ENCODE data around the gene THAP4. TPM values are rescaled to one million over a fixed set of nuclear protein-coding genes. Genes with fewer than 3 reads are reported as not detected.

THAP4 gene
- total RNA-seq, 2 experiments from 2014 or later = 27.5 to 31.4 TPM

DNA sequence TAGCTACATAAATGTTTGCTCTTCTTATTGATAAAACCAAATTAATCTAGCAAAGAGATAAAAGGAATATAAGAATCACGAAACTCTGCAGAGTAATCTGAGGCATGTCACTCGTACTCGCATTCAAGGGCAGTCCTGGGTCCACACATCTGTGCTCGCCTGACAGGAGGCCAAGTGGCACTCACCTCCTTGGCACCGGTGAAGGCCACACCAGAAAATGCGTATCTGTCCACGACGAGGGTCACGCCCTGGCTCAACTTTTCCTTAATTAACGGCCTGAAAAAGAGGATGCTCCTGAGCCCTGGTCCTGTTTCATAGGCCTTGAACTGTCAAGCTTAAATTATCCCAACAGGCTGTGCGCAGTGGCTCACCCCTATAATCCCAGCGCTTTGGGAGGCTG lies 43.1 kb upstream of the THAP4 start:
- CTCF ChIA-PET = no interaction called here
- no peaks in the 10 kb centered on the region for H3K9me3 Mint-ChIP-seq
- no peak for DNase-seq
- no peak overlapping the region for H3K4me3 Mint-ChIP-seq
- no peaks in the 10 kb centered on the region for H3K27me3 ChIP-seq (ENCODE audit: control insufficient read depth in 1 of 2, insufficient read depth in 2 of 2, low read length in 2 of 2)
- no peak overlapping the region for H3K27ac ChIP-seq (ENCODE audit: low read depth in 1 of 2, low read length in 2 of 2)
- ATAC-seq (ENCODE audit: poor library complexity) = no peak
- no peaks in the 10 kb centered on the region for H3K9me3 ChIP-seq (ENCODE audit: control insufficient read depth in 1 of 2, insufficient read depth in 1 of 2, low read length in 2 of 2)
- H3K27ac Mint-ChIP-seq = no peak overlapping the region
- intact Hi-C loops (cut with DNase I, micrococcal nuclease) = loop anchor here in 1 of 2 experiments (10.0 kb wide), 1 partner anchor 45 kb away; the partner anchor contains the start of genes ATG4B and THAP4
- TF ChIP-seq, protein P1, sequence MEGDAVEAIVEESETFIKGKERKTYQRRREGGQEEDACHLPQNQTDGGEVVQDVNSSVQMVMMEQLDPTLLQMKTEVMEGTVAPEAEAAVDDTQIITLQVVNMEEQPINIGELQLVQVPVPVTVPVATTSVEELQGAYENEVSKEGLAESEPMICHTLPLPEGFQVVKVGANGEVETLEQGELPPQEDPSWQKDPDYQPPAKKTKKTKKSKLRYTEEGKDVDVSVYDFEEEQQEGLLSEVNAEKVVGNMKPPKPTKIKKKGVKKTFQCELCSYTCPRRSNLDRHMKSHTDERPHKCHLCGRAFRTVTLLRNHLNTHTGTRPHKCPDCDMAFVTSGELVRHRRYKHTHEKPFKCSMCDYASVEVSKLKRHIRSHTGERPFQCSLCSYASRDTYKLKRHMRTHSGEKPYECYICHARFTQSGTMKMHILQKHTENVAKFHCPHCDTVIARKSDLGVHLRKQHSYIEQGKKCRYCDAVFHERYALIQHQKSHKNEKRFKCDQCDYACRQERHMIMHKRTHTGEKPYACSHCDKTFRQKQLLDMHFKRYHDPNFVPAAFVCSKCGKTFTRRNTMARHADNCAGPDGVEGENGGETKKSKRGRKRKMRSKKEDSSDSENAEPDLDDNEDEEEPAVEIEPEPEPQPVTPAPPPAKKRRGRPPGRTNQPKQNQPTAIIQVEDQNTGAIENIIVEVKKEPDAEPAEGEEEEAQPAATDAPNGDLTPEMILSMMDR (IDR thresholded peaks at IDR 0.05) = no peak
- H3K4me1 Mint-ChIP-seq (ENCODE audit: low read depth) = no peaks in the 10 kb centered on the region
- H3K36me3 Mint-ChIP-seq (ENCODE audit: low read depth) = peaks cover 60% of the 10 kb centered on the region
- no peaks in the 10 kb centered on the region for H3K27me3 Mint-ChIP-seq
- H3K4me3 ChIP-seq (ENCODE audit: low read length) = no peak overlapping the region
- no peaks in the 10 kb centered on the region for H3K4me1 ChIP-seq (ENCODE audit: insufficient read depth, low read length)
- H3K36me3 ChIP-seq (ENCODE audit: insufficient read depth, low read length) = peaks cover 41% of the 10 kb centered on the region
- POLR2A ChIA-PET = interaction anchor here (1.0 kb wide), 1 partner anchor 8 kb away, joined by 3 read pairs; no protein-coding TSS in a partner anchor

DNA sequence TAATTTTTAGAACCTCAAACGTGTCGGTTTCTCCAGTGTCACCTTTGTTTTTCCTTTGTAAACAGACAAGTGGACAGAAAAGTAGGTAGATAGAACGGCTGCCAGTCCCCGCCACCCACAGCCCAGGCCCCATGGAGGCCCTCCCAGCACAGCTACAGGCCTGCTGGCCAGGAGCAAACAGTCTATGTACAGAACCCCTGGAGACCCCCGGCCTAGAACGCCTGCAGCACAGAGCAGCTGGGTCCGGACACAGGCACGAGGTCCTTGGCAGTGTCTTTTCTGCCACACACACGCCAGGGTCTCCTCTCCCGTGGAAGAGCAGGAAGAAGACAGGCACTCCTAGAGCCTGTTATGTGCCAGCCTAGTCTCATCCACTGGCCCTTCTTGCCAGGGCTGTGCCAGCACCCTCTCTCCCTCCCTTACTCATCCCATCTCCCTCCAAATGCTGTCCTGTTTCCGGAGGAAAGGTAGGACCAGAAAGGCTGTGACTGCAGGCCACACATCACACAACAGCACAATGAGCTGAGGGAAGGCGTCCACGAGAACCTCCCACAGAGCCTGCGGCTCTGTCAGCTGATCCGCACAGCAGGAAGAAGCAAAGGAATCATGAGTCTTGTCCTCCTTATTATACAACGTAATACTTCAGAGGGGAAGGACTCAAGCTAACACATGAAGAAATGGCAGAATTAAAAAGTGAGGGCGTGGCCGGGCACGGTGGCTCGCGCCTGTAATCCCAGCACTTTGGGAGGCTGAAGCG lies 42.0 kb upstream of the THAP4 start:
- Histone ChIP-seq H3K4me1 (ENCODE audit: insufficient read depth, low read length) (no peaks in the 10 kb centered on the region), H3K4me3 (ENCODE audit: low read length) (no peak overlapping the region), H3K27me3 (ENCODE audit: control insufficient read depth in 1 of 2, insufficient read depth in 2 of 2, low read length in 2 of 2) (no peaks in the 10 kb centered on the region), H3K27ac (ENCODE audit: low read depth in 1 of 2, low read length in 2 of 2) (no peak overlapping the region), H3K9me3 (ENCODE audit: control insufficient read depth in 1 of 2, insufficient read depth in 1 of 2, low read length in 2 of 2) (no peaks in the 10 kb centered on the region), H3K36me3 (ENCODE audit: insufficient read depth, low read length) (peaks cover 43% of the 10 kb centered on the region)
- CTCF ChIA-PET = no interaction called here
- no peak overlapping the region for H3K27ac Mint-ChIP-seq
- no peaks in the 10 kb centered on the region for H3K9me3 Mint-ChIP-seq
- intact Hi-C loops (cut with DNase I, micrococcal nuclease) = no loop called here
- no peaks in the 10 kb centered on the region for H3K4me1 Mint-ChIP-seq (ENCODE audit: low read depth)
- POLR2A ChIA-PET = interaction anchor here (1.0 kb wide), 1 partner anchor 9 kb away, joined by 3 read pairs; no protein-coding TSS in a partner anchor
- ATAC-seq (ENCODE audit: poor library complexity) (no peak), DNase-seq (no peak)
- H3K36me3 Mint-ChIP-seq (ENCODE audit: low read depth) = peaks cover 52% of the 10 kb centered on the region
- TF ChIP-seq, protein P1 (IDR thresholded peaks at IDR 0.05) = no peak
- H3K27me3 Mint-ChIP-seq = no peaks in the 10 kb centered on the region
- no peak overlapping the region for H3K4me3 Mint-ChIP-seq

DNA sequence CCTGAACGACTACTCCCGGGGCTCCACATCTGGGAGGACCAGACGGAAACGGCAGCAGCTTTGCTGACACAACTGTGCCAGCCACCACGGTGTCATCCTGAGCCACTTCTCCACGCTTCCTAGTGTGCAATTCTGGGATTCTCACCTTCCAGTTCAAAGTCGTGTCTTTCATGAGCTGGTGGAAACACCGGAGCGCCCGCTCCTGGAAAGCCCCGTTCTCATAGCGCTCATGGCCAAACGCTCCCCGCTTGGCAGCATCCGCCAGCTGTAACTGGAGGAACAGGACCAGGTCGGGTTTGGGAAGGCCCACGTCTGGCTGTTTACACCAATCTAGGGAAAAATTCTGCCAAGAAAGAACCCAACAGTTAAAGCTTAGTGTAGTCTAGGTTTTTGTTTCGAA lies 41.3 kb upstream of the THAP4 start:
- Mint-ChIP-seq H3K27me3 (no peaks in the 10 kb centered on the region), H3K9me3 (no peaks in the 10 kb centered on the region), H3K4me3 (no peak overlapping the region), H3K36me3 (ENCODE audit: low read depth) (peaks cover 56% of the 10 kb centered on the region), H3K4me1 (ENCODE audit: low read depth) (peaks cover 5% of the 10 kb centered on the region), H3K27ac (no peak overlapping the region)
- H3K27me3 ChIP-seq (ENCODE audit: control insufficient read depth in 1 of 2, insufficient read depth in 2 of 2, low read length in 2 of 2) = no peaks in the 10 kb centered on the region
- H3K36me3 ChIP-seq (ENCODE audit: insufficient read depth, low read length) = peaks cover 43% of the 10 kb centered on the region
- intact Hi-C loops (cut with DNase I, micrococcal nuclease) = no loop called here
- H3K4me1 ChIP-seq (ENCODE audit: insufficient read depth, low read length) = no peaks in the 10 kb centered on the region
- H3K9me3 ChIP-seq (ENCODE audit: control insufficient read depth in 1 of 2, insufficient read depth in 1 of 2, low read length in 2 of 2) = no peaks in the 10 kb centered on the region
- H3K4me3 ChIP-seq (ENCODE audit: low read length) = no peak overlapping the region
- no peak for ATAC-seq (ENCODE audit: poor library complexity)
- DNase-seq = no peak
- H3K27ac ChIP-seq (ENCODE audit: low read depth in 1 of 2, low read length in 2 of 2) = no peak overlapping the region
- ChIA-PET POLR2A (no interaction called here), CTCF (no interaction called here)
- TF ChIP-seq, protein P1 (IDR thresholded peaks at IDR 0.05) = no peak

All from CD4-positive, alpha-beta T cell (primary cell).